Brain pericyte (primary cell): ENCODE data around the gene DDX27.
"Not testable (repeated sequence)": the region's sequence is repeated elsewhere in the genome, so short reads cannot be mapped to it uniquely, and the experiment has no call there.

Experiments
- DNase-seq: peaks from one replicate; pipeline ENCODE4 v3.0.0-alpha.2; 2012; ENCODE audit warnings: low read depth, low spot score

The DDX27 gene

DNA sequence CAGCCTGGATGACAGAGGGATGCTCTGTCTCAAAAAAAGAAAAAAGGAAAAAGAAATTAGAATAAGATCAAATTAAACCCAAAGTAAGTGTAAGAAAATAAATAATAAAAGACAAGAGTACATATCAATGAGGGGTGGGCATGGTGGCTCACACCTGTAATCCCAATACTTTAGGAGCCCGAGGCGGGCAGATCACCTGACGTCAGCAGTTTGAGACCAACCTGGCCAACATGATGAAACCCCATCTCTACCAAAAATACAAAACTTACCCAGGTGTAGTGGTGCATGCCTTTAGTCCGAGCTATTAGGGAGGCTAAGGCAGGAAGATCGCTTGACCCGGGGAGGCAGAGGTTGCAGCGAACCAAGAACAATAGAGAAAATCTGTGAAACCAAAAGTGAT is 16.2 kb upstream of the DDX27 start:
- no peak for DNase-seq

- DNase-seq: no peak
Measured at GRCh38 chr20:49203746-49204145, 15.5 kb upstream of the DDX27 start.

- DNase-seq: no peak
Measured at GRCh38 chr20:49207076-49207475, 12.1 kb upstream of the DDX27 start.

DNA sequence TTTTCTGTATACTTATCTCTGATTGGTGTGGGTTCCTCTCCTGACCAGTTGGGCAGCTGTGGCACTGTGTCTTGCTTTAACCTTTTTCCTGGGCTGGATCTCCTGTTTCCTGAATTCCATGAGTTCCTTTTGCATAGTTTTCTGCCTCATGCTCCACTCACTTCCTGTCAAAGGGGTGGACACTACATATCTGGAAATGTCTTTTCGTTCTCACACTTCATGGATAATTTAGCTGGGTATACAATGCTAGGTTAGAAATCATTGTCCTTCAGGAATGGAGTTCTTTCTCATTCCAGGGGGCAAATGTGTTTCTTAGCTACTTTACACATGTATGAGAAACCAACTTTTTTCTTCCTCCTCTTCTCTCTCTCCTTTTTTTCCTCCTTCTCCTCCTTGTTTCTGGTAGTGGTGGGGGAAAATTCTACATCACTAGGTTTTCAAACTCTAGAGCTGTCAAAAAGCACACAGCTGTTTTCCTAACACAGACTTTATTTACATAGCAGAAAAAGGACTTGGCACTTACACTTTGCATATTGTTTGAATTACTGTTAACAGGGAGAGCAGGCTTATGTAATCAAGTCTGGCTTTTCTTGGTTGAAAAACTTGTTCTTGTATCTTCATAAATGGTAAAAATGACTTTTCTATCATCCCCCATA is 9.0 kb upstream of the DDX27 start:
- no peak for DNase-seq

GRCh38 chr20:49210757-49211110 is 8.5 kb upstream of the DDX27 start:
- no peak for DNase-seq

DNA sequence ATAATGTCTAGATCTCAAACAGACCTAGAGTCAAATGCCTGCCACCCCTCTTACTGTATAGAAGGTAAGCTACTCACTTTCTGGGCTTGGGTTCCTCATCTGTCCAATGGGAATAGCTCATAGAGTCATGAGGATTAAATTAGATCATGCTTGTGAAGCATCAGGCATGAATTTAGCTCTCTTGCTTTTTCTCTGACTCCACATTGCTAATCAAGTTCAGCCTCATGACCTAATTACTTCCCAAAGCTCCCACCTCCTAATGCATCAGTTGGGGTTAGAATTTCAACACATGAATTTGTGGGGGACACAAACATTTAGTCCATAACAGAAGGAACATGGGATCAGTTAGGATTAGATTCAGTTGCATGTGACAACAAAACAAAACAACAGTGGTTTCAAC is 4.6 kb upstream of the DDX27 start:
- DNase-seq: no peak

DNA sequence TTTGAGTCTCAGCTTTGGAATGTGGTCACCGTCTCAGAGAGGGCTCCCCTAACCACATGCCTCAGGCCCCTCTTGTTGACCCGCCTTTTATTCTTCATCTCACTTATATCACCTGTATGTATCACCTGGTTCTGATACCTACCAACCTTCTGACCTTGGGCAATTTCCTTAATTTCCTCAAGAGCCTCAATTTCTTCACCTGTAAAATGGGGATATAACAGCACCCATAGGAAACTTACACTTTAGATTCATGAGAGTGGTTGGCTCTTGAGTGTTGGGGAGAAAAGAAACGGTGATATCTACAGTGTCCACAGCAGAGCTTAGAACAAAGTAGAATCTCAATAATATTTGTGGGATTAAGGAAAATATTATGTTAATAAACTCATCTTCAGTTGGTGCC is 4.0 kb upstream of the DDX27 start:
- no peak for DNase-seq

GRCh38 chr20:49216991-49217578 is 2.1 kb upstream of the DDX27 start:
- peak; percentile 53 for DNase-seq

- not testable (repeated sequence) for DNase-seq
Measured at GRCh38 chr20:49218739-49219090, 501 bp upstream of the DDX27 start.

DNA sequence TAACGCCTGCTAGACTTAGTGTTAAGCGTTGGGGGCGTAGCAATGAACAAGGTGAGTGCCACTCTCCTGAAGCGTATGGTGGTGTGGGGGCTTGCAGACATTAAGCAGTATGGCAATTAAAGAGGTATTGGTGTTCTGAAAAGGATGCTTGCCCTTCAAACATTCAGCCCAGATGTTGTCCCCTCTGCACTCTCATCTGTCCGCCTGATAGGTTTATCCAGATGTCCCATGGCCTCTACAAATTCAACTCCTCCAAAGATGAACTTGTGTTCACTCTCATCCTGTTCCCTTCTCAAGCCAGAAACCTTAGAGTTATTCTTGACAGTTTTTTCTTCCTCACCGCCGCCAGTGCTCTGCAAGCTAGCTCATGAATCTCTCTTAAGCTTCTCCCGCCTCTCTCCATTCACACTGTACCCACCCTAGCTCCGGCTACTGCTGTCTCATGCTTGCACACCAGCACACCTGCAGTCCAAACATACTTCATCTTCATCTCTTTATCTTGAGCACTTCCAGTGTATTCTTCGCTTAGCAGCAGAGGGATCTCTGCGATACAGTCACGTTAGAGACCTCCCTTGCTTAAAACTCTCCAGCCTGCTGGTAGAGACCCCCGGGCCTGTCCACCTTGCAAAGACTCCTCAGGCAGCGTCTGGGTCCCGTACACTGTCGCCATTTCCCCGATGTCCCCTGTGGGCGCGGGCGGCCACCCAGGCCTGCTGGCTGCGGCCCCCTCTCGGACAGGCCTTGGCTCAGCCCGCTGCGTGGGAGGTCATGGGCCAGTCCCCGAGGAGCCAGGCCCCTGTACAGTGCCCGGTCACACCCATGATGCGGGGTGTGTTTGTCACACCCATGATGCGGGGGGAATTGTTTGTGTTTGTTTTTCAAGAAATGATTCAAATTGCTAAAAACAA is 962 bp downstream of the DDX27 start:
- no peak for DNase-seq

- DNase-seq: no peak
Measured at GRCh38 chr20:49225896-49226295, 6.7 kb downstream of the DDX27 start.

DNA sequence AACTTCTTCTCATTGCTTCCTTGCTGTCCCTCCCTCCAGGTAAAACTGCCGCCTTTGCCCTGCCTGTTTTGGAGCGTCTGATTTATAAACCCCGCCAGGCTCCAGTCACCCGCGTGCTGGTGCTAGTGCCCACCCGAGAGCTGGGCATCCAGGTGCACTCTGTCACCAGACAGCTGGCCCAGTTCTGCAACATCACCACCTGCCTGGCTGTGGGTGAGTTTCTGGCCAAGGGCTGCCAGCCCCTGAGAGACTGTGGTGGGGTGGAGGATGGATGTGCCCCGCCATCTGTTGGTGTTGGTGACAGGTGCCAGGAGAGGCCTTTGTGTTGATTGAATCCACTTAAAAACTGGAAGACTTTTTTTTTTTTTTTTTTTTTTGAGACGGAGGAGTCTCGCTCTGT is 9.5 kb downstream of the DDX27 start:
- no peak for DNase-seq

DNA sequence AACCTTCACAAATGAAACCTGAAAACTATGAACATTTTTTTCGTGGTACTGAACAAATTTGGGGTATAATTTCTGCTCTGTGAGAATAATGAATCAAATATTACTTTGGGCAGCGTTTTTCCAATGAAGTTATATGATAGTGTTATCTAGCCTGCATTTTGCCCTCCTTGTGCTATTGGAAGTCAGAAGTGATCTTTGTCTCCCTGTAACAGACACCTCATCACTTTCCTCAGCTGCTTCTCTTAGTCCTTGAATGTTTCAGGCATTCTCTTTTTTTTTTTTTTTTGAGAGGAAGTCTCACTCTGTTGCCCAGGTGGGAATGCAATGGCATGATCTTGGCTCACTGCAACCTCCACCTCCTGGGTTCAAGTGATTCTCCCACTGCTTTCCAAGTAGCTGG is 10.2 kb downstream of the DDX27 start:
- no peak for DNase-seq

- no peak for DNase-seq
Measured at GRCh38 chr20:49230021-49230420, 10.8 kb downstream of the DDX27 start.

GRCh38 chr20:49230561-49231133 is 11.4 kb downstream of the DDX27 start:
- DNase-seq: no peak

GRCh38 chr20:49231471-49231870 is 12.3 kb downstream of the DDX27 start:
- no peak for DNase-seq

GRCh38 chr20:49233226-49233625 is 14.0 kb downstream of the DDX27 start:
- DNase-seq: no peak

DNA sequence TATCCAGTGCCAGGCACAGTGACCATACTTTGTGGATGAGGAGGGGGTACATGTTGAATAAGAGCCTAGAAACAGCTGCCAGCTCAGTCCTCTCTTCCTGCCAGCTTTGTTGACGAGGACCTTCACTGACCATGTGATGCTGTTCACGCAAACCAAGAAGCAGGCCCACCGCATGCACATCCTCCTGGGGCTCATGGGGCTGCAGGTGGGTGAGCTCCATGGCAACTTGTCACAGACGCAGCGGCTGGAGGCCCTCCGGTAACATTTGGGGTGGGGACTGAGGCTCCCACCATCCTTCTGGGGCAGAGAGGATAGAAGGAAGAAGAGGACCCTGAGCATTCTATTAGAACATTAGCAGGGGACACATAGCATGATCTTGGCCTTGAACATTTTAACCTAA is 15.6 kb downstream of the DDX27 start:
- DNase-seq: no peak

DNA sequence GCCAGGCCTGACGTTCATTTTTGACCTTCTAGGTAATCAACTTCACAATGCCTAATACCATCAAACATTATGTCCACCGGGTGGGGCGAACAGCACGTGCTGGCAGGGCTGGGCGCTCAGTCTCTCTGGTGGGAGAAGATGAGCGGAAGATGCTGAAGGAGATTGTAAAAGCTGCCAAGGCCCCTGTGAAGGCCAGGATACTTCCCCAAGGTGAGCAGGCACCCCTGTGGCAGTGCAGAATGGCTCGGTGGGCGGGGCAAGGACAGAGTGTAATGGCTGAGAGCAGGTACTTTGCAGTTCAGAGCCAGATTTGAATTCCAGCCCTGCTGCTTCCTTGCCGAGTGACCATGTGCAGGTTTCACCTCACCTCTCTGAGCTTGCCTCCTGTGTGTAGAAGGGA is 17.1 kb downstream of the DDX27 start:
- DNase-seq: no peak

DNA sequence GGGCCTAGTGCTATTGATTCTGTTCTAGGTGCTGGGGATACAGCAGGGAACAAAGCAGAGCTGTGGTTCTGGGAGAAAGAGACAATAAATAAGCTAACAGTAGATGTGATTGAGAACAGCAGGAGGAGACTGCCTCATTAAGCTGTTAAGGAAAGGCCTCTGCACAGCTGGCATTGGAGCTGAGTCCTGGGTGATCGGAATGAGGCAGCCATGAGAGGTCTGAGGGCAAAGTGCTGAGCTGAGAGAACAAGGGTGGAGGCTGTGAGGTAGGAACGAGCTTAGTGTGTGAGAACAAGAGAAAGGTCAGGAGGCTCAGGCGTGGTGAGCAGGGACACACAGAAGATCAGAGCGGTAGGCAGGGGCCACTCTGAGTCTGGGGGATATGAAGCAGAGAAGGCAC is 18.3 kb downstream of the DDX27 start:
- DNase-seq: no peak

DNA sequence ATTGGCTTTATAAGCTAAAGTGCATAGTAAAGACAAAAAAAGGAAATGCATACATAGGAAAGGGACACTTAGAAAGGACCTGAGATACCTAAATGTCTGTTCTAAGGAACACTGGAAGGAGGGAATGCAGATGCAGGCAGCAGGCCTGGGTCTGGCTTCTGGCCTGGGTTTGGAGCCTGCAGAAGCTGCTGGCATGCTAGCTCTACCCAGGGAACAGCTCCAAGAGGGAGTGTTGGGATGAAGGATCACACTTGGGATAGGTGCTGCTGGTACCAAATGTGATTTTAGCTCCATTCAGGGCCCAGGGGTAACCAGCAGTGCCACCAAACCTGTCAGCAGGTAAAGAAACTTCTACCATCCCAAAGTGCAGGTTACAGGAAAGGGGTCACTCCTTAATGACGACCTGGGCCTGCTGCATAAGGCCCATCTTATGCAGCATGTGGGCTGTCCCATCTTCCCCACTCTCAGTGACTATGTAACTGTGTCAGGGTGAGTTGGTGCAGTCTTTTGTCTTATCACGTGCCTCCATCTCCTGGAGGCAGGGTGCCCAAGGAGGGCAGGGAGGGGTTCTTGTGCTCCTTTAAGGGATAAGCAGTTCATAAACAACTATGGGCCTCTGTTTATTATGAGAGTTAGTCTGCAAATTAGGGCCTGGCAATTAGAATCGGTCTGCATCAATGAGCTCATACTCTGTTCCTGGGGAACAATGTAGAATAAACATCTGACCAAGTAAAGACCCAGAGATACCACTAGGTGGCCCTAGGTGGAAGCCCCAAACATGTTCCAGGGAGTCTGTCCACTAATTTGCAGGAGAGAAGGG is 26.9 kb downstream of the DDX27 start:
- DNase-seq: no peak
